PC-9 (cell line): ENCODE data around the gene PLSCR4.

ENCODE experiments used
- EZH2 ChIP-seq: fragments of 200-600 bp; sonication (generic); IDR thresholded peaks from 2 replicates; pipeline ENCODE4 v1.8.0; 2017; ENCODE audit warnings: antibody characterized with exemption, low read depth
- TF ChIP-seq, protein P1 (sequence below): fragments of 200-600 bp; sonication (generic); conservative IDR thresholded peaks from 2 replicates; pipeline ENCODE4 v1.6.1; 2017; ENCODE audit warnings: mixed run types, antibody characterized with exemption, mild to moderate bottlenecking, moderate library complexity

DNA sequence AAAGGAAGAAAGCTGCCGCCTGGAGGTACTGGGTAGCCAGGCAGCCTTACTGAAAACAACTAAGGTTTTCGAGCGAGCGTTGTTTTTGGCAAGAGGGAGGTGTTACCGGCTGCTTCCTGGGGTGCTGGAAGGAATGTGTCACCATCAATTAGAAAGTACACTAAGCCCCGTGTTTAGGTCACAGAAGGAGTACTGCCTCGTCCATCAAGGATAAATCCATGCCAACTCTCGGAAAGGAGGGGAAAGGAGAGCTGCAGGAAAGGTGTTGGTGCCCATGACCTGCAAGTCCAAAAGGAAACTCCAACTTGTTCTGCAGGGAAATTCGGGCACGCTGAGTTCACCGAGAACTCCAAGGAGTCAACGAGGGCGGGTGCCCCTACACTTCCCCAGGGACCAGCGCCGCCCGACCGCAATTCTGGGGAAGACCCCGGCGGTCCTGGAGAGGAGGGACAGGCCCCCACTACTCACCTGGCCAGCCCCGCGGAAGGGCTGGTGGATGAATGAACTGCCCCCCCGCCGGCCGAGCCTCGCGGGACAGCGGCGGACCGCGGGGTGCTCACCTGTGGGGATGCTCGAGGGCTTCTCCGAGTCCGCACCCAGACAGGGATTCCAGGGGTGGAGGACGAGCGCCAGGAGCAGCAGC is 90.5 kb downstream of the PLSCR4 start:
- TF ChIP-seq, protein P1, sequence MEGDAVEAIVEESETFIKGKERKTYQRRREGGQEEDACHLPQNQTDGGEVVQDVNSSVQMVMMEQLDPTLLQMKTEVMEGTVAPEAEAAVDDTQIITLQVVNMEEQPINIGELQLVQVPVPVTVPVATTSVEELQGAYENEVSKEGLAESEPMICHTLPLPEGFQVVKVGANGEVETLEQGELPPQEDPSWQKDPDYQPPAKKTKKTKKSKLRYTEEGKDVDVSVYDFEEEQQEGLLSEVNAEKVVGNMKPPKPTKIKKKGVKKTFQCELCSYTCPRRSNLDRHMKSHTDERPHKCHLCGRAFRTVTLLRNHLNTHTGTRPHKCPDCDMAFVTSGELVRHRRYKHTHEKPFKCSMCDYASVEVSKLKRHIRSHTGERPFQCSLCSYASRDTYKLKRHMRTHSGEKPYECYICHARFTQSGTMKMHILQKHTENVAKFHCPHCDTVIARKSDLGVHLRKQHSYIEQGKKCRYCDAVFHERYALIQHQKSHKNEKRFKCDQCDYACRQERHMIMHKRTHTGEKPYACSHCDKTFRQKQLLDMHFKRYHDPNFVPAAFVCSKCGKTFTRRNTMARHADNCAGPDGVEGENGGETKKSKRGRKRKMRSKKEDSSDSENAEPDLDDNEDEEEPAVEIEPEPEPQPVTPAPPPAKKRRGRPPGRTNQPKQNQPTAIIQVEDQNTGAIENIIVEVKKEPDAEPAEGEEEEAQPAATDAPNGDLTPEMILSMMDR, result peak; percentile 57
- TF ChIP-seq EZH2, result no peak
